Activated CD4-positive, CD25-positive, alpha-beta regulatory T cell treated with anti-CD3 and anti-CD28 coated beads, Interleukin-2, amount 50 U/mL, for 16 hours (primary cell): ENCODE data around the gene TRERF1.
A peak's percentile ranks its signal among the peaks of the same experiment; 100 is the strongest.
"Not testable (repeated sequence)": the region's sequence is repeated elsewhere in the genome, so short reads cannot be mapped to it uniquely, and the experiment has no call there.

Source experiments
- DNase-seq: peaks from one replicate; pipeline ENCODE4 v3.0.0-alpha.2; 2020; ENCODE audit warnings: low read depth, low spot score

The TRERF1 gene, protein sequence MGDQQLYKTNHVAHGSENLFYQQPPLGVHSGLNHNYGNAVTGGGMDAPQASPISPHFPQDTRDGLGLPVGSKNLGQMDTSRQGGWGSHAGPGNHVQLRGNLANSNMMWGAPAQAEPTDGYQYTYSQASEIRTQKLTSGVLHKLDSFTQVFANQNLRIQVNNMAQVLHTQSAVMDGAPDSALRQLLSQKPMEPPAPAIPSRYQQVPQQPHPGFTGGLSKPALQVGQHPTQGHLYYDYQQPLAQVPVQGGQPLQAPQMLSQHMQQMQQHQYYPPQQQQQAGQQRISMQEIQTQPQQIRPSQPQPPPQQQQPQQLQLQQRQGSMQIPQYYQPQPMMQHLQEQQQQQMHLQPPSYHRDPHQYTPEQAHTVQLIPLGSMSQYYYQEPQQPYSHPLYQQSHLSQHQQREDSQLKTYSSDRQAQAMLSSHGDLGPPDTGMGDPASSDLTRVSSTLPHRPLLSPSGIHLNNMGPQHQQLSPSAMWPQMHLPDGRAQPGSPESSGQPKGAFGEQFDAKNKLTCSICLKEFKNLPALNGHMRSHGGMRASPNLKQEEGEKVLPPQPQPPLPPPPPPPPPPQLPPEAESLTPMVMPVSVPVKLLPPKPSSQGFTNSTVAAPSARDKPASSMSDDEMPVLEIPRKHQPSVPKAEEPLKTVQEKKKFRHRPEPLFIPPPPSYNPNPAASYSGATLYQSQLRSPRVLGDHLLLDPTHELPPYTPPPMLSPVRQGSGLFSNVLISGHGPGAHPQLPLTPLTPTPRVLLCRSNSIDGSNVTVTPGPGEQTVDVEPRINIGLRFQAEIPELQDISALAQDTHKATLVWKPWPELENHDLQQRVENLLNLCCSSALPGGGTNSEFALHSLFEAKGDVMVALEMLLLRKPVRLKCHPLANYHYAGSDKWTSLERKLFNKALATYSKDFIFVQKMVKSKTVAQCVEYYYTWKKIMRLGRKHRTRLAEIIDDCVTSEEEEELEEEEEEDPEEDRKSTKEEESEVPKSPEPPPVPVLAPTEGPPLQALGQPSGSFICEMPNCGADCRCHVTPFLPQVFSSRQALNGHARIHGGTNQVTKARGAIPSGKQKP (N-terminal part only)

DNA sequence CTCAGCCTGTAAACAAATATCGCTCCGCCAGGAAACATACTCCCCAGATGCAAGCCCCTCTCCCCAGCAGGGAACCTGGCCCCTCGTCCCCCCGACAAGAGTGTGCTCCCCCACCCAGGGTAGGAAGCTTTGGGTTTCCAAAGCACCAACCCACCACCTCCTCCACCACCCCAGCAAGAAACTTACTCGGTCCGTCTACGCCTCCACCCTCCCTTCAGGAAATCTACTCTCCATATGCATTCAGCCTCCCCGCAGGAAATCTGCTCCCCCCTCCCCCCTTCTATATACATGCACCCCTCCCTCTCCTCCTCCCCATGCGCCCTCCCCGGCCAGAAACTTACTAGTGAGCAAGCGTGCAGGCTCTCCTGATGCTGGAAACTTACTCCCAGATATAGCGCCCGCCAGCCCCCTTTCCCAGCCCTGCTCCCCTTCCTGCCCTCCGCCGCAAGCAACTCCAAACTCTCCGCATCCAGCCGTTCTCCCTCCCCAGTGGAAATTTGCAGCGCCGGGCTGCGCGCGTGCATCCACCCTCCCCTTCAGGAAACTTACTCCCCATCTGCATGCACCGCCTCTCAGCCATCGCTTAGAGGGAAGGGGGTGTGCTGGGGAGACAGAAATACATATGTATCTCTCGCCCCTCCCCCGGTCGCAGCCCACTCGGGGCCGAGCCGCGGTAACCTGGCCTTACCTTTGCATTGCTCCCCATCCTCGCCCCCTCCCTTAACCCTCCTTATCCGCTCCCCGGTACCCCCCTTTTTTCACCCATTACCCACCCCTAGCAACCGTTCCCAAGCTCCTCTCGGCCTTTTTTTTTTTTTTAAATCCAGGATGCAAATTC, at the start of gene TRERF1:
Gene TRERF1, minus strand, starts transcription at position 594 of the 838 bp plus-strand sequence. CDS start 182,336 bp downstream, outside the sequence.
- DNase-seq = no peak

DNA sequence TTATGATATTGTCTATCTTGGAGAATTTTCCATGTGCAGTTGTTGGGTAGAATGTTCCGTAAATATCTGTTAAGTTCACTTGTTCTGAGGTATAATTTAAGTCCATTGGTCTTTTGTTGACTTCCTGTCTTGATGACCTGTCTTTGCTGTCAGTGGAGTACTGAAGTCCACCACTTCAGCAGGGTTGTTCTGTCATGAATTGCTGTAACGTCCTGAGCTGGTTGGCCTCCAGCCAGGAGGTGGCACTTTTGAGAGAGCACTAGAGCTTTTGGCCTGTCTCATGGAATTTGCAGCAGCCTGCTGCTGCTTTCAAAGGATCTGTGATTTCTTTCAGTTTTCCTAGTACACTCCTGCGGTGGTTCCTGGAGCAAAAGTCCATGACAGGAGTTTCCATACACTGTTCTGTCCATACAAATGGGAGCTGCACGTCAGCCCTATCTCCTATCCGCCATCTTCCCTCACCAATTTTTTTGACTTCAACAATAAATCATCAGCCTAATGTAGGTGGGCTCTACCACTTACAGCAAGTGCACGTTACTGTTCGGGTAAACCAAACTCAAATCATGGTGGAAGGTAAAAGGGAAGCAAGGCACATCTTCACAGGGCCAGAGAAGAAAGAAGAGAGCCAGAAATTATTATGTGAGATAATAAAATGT, 46.9 kb upstream of the TRERF1 start:
- no peak for DNase-seq

DNA sequence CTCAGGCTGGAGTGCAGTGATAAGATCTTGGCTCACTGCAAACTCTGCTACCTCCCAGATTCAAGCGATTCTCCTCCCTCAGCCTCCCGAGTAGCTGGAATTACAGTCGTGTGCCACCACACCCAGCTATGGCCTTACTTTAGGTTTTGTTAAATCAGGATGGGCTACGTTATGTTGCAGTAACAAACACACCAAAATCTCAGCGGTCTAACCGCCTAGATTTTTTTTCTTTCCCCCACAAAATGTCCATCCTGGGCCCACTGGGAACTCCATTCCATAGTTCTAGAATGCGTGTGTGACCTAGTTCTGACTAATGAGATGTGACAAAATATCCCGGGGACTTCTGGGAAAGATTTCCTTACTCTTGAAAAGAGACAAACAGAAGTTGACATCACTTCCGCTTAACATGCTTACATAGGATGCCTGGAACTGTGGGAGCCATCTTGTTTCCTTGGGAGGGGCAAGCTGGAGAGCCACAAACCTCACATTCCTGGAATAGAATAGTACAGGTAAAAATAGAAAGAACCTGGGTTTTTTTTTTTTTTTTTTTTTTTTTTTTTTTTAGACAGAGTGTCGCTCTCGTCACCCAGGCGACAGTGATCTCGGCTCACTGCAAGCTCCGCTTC, 42.3 kb upstream of the TRERF1 start:
- no peak for DNase-seq

DNA sequence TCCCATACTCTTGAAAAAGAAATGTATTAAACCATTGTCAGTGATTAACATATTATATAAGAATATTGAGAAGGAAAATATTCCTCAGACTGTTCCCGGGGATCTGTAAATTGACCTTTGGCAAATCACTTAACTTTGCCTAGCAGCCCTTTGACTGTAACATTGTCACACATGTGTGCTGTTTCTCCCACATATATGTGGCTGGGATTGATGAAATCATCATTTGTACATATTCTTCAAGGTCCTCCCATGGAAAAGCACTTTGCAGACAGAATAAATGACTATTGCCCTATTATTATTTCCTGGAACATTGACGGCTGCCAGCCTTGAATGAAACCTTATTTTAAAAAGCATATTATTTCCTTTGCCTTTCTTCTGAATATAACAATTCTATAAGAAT, 36.4 kb upstream of the TRERF1 start:
- DNase-seq = no peak

DNA sequence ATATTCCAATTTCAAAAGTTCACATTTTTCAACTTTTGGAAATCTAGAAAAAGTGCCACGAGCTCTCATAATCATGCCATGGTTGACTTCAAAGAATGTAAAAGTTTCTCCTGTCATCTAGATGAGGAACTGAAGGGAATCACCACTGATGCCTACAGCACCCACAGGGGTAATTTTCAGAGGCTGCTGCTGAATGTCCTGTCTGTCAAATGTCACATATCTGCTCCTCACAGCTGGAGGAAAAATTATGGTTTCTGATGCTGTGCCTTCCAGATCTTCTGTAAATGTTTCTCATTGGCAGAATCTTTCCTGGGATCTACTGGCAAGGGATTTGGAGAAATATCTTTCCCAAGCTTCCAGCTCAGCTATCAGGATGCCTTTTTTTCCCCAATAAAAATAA, 32.5 kb upstream of the TRERF1 start:
- DNase-seq = no peak

DNA sequence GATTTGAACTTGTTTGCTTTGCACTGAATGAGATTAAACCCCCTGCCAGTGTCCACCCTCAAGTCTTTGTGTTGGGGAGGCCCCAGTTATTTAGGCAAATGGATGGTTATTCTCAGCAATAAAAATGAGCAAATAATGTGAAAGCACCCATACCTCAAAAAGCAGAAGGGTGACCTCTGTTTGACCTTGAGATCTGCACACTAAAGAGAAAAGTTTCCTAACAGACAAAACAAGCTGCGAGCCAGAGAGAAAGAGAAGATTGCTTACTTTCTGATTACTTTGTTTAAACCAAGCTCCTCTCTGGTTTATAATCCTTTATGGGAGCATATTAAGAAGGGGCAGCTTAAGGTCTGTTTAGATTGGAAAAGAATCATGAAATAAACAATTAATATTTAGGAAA, 30.4 kb upstream of the TRERF1 start:
- DNase-seq = no peak

DNA sequence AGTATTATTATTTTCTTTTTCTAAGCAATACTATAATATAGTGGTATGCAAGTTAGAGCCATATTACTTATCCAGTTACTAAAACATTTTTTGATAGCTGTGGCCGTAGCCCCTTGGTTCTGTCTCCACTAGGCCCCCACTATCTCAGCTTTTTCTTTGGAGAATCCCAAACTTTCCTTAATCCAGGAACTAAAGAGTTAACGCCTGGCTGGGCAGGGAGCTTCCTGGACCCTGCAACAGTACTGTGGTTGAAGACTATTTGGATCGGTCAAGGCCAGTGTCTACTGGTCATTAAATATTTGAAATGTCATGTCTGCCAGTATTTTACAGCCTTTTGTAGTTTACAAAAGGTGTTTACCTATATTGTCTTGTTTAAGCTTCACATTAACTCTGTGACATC, 20.0 kb upstream of the TRERF1 start:
- no peak for DNase-seq

DNA sequence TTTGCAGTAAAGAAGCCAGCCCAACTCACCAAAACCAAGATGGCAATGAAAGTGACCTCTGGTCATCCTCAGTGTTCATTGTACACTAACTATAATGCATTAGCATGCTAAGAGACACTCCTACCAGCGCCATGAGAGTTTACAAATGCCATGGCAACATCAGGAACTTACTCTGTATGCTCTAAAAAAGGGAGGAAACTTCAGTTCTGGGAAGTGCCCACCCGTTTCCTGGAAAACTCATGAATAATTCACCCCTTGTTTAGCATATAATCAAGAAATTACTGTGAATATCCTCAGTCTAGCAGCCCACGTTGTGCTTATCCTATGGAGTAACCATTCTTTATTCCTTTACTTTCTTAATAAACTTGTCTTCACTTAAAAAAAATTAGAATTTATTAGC, 19.4 kb upstream of the TRERF1 start:
- DNase-seq = no peak

DNA sequence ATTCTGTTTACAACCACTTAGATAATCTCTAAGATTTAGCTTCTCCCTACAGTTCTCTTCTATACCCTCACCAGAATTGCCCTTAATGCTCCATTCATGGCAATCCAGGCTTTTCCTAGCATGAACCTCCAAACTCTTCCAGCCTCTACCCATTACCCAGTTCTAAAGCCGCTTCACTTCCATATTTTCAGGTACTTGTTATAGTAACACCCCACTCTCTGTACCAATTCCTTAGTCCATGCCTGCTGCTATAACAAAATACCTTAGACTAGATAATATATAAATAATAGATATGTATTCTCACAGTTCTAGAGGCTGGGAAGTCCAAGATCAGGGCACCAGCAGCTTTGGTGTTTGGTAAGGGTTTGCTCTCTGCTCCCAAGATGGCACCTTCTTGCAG, 16.5 kb upstream of the TRERF1 start:
- DNase-seq = no peak

DNA sequence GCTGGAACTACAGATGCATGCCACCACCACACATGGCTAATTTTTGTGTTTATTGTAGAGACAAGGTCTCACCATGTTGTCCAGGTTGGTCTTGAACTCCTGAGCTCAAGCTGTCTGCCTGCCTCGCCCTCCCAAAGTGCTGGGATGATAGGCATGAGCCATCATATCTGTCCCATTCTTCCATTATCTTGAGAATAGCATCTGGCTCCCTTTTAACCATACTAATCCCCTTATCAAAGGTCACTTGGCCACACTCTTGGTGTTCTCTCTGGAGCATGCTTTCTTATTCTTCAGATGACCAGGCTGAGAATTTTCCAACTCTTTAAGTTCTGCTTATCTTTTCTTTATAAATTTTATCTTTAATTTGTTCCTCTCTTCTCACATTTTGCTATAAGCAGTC, 15.9 kb upstream of the TRERF1 start:
- DNase-seq = no peak

DNA sequence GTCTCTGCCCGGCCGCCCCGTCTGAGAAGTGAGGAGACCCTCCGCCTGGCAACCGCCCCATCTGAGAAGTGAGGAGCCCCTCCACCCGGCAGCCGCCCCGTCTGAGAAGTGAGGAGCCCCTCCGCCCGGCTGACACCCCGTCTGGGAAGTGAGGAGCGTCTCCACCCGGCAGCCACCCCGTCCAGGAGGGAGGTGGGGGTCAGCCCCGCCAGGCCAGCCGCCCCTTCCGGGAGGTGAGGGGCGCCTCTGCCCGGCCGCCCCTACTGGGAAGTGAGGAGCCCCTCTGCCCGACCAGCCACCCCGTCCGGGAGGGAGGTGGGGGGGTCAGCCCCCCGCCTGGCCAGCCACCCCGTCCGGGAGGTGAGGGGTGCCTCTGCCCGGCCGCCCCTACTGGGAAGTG, 14.7 kb upstream of the TRERF1 start:
- not testable (repeated sequence) for DNase-seq

DNA sequence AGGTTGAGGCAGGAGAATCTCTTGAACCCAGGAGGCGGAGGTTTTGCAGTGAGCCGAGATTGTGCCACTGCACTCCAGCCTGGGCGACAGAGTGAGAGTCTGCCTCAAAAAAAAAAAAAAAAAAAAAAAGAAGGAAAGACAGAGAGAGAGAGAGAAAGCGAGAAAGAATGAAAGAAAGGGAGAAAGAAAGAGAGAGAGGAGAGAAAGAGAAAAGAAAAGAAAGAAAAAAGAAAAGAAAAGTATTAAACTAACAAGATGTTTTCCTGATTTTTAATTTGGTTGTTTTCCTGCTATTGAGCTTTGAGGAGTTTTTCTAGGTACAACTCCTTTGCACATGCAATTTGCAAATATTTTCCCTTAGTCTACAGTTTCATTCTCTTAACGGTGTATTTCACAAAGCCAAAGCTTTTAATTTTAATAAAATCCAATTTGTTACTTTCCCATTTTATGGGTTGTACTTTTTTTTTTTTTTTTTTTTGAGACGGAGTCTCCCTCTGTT, 10.8 kb upstream of the TRERF1 start:
- DNase-seq = no peak

DNA sequence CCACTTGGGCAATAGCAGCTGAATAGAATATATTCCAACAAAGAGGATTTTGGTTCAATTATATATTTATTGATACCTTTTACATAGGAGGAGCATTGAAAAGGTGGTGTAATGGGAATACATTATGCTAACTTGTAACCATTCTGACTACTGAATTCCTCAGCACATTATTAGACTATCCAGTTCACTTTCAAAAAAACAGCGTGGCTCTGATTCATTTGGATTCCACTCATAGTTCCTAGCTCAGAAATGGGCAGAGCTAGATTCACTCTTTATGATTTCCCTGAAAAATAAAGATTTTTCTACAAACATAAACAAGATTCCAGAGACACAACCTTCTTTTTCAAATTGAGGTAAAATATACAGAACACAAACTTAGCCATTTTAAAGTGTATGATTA, 9.2 kb upstream of the TRERF1 start:
- DNase-seq = no peak

DNA sequence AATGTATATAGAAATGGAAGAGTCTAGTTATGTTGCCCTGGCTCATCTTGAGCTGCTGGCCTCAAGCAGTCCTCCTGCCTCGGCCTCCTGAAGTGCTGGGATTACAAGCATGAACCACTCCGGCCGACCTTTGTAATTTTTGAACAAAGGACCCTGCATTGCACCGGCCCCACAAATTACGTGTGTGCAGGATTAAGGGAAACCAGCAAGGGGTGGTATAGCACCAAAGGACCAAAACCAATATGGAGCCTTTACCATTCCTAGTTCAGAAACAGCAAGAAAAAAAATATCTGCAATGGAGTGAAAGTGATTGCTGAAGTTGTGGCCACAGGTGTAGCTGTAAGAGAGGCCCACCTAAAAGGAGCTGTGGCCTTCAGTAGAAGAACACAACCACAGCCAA, 8.2 kb upstream of the TRERF1 start:
- DNase-seq = no peak

DNA sequence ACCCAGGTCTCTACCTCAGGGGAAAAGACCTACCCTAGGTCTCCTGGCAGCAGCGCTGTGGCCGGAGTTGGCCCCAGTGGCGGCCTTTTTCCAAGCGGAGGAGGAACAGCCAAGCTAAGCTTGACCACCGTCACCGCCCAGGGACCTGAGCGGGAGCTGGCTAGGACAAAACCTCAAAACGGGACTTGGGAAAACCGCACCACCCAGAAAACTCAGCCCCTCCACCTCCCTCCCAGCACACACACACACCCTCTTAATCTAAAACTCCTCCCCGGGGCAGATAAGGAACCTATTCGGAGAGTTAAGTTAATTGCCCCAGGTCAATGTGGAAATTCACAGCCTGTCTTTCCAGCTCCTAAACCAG, 2.7 kb upstream of the TRERF1 start:
- no peak for DNase-seq

DNA sequence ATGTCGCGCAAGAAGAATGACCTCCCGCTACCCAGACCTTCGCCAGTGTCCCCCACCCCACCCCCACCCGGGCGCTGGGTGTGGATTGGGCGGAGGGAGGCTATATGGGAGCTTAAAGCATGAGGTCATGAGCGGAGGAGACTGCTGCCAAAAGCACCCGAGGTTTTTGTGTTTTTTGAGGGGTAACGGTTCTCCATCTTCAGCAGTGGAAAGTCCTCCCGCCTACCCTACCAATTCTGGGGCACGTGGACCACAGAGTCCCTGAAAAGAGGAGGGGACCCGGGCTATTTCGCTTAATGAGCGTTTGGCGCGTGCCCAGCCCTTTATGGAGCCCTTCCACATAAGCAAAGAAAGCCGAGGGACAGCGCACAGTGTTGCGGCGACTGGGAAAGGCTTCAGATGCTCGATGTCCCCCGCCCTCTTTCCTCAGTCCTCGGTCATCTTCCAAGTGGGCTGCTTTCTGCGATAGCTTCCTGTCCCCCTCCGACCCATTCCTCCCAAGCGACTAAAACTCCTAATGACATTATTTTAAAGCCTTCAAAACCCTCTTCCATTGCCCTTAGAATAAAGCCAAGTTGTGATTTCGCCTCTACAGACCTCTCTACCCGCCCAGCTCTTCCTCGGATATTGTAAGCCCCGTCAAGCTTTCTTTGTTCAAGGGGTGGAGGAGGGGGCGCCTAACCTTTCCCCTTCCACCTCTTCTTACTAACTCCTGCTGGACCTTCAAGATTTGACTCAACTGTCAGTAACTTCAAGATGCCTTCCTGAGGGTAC, 2.1 kb upstream of the TRERF1 start:
- DNase-seq = no peak

DNA sequence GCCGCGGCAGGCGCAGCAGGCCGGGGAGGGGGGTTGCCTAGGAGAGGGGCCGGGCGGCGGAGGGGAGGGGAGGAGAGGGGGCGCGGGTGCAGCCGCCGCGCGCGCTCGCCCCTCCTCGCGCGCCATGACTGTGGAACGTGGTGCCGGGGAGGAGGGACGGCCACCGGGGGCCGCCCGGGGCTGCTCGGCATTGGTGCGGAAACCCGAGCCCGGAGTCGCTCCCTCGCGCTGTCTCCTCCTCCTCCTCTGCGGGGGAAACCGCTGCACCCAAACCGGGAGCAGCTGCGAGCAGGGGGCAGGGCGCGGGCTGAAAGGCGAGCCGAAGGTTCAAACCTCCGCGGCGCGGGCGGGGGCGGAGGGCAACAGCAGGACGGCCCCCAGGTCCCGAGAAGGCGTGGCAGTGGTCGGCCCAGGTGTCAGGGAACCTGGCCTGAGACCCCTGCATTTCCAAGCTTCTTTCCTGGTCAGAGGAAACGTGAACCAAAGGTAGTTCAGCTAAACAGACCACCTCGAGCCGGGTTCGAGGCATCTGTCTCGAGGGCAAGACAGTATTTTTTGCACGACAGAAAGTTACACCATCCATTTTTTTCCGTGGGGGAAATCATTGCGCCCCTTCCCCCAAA, 1.4 kb upstream of the TRERF1 start:
- peak; percentile 31 for DNase-seq

DNA sequence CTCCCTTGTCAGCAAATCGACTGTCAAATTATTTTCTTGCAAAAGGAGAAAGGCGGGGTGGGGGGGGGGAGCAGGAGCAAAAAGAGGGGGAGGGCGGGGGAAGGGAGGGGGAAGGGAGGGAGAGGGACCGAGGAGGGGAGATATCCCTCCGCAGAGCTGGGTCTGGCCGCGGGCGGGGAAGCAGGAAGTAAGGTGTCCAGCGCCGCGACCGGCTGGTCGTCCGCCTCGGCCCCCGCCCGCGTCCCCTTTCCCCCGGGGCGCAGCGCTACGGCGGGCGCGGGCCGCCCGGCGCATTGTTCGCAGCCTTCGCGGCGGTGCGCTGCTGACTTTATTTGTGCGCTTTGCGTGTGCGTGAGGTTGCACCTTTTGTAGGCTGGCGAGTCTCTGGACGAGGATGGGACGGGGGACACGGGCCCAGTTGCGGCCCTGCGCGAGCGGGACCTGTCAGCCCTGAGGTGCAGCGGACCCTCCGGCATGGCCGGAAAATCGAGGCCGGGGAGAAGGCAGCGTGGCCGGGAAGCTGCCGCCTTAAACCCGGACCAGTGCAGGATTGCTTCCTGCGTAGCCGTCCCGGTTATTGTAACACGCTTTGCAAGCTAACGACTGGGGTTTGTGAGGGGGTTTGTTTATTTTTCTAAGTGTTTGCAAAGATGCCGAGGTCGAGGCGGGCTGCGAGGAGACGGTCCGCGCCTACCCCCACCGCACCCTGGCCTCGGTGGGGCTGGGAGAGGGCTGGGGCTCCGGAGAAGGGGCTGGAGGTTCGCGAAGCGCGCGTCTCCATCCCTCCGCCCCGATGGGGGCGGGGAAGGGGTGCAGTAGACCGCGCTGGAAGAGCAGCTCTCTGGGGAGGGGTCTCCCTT, 675 bp upstream of the TRERF1 start:
- no peak for DNase-seq
